ENCODE measurements around the gene CTAG2. TPM values are rescaled to one million over a fixed set of nuclear protein-coding genes. Genes with fewer than 3 reads are reported as not detected.
"Not testable (repeated sequence)": the region's sequence is repeated elsewhere in the genome, so short reads cannot be mapped to it uniquely, and the experiment has no call there.

CTAG2 gene
- not detected in 2 replicates for total RNA-seq

GRCh38 chrX:154653413-154653812 is at the start of gene CTAG2:
TSS of gene CTAG2 (minus strand) at chrX:154653579. CDS start at chrX:154653515, 64 bp downstream.
- not testable (repeated sequence) for DNase-seq (ENCODE audit: low read depth); H3K4me3 ChIP-seq (ENCODE audit: low read depth, low read length)

DNA sequence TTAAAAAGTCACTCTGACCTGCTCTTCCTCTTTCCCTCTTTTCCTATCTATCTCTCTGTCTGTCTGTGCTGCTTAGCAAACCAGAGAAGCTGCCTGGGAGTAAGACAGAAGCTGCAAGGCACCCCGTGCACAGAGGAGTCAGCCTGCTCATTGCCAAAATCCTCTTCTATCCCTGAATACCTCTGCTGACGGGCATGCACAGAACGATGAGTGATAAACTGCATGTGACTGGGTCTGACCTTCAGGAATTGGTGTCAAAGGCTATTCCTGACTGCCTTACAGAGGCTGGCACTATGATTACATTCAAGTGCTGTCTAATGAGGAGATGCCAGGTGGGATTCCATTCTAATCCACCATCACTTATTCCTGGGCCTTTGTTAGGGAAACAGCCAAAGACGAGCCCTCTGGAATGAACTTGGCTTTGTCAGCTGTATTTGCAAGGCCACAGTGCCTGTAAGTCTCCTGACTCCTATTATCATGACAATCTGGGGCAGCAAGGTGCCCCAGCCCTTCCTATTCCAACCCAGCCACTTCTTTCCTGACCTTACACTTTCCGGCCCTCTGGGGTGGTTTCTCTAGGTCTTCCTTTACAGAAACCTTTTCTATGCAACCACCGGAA is 45.4 kb upstream of the CTAG2 start:
- no peak overlapping the region for H3K4me3 ChIP-seq (ENCODE audit: low read depth, low read length)
- no peak for TF ChIP-seq CTCF (IDR thresholded peaks at IDR 0.05; ENCODE audit: insufficient read depth, low read depth, low read length)
- no peak for DNase-seq (ENCODE audit: low read depth)

- no peak overlapping the region for H3K4me3 ChIP-seq (ENCODE audit: low read depth, low read length)
- peak; percentile 25 for DNase-seq (ENCODE audit: low read depth)
- TF ChIP-seq CTCF (IDR thresholded peaks at IDR 0.05; ENCODE audit: insufficient read depth, low read depth, low read length): no peak
These were observed 43.3 kb upstream of the CTAG2 start for GRCh38 chrX:154696676-154697045.

GRCh38 chrX:154695911-154696675 is 42.7 kb upstream of the CTAG2 start:
- peak; percentile 35 for DNase-seq (ENCODE audit: low read depth)
- no peak for TF ChIP-seq CTCF (IDR thresholded peaks at IDR 0.05; ENCODE audit: insufficient read depth, low read depth, low read length)
- H3K4me3 ChIP-seq (ENCODE audit: low read depth, low read length): no peak overlapping the region

DNA sequence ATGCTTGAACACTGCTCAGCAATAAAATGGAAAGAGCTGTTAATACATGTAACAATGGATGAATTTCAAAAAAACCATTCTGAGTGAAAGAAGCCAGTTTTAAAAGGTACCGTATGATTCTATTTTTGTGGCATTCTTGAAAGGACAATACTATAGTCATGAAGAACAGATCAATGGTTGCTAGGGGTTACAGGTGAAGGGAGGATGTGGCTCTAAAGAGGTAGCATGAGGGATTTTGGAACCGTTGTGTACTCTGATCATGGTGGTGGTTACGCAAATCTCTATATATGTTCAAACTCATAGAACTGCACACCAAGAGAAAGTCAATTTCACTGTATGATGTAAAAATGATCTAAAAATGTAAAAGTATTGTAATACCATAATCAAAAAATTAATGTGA is 40.0 kb upstream of the CTAG2 start:
- no peak for TF ChIP-seq CTCF (IDR thresholded peaks at IDR 0.05; ENCODE audit: insufficient read depth, low read depth, low read length)
- DNase-seq (ENCODE audit: low read depth): no peak
- no peak overlapping the region for H3K4me3 ChIP-seq (ENCODE audit: low read depth, low read length)

DNA sequence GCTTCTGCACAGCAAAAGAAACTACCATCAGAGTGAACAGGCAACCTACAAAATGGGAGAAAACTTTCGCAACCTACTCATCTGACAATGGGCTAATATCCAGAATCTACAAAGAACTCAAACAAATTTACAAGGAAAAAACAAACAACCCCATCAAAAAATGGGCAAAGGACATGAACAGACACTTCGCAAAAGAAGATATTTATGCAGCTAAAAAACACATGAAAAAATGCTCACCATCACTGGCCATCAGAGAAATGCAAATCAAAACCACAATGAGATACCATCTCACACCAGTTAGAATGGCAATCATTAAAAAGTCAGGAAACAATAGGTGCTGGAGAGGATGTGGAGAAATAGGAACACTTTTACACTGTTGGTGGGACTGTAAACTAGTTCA is 37.1 kb upstream of the CTAG2 start:
- DNase-seq (ENCODE audit: low read depth); H3K4me3 ChIP-seq (ENCODE audit: low read depth, low read length): not testable (repeated sequence)

DNA sequence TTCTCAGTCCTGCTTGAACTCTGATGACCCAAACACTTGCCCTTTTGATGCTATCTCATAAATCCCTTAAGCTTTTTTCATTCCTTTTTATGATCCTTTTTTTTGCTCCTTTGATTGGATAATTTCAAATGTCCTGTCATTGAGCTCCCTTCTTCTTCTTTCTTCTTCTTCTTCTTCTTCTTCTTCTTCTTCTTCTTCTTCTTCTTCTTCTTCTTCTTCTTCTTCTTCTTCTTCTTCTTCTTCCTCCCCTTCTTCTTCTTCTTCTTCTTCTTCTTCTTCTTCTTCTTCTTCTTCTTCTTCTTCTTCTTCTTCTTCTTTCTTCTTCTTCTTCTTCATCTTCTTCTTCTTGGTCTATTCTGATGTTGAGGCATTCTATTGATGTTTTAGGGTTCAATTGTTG is 18.7 kb upstream of the CTAG2 start:
- not testable (repeated sequence) for DNase-seq (ENCODE audit: low read depth); H3K4me3 ChIP-seq (ENCODE audit: low read depth, low read length)

- DNase-seq (ENCODE audit: low read depth); H3K4me3 ChIP-seq (ENCODE audit: low read depth, low read length): not testable (repeated sequence)
These were observed 17.5 kb upstream of the CTAG2 start for GRCh38 chrX:154670848-154671247.

- H3K4me3 ChIP-seq (ENCODE audit: low read depth, low read length): no peak overlapping the region
- TF ChIP-seq CTCF (IDR thresholded peaks at IDR 0.05; ENCODE audit: insufficient read depth, low read depth, low read length): no peak
- no peak for DNase-seq (ENCODE audit: low read depth)
These were observed 8.5 kb upstream of the CTAG2 start for GRCh38 chrX:154661899-154662298.

Data from fibroblast of villous mesenchyme (primary cell).